GM20431 (cell line): ENCODE data around the gene CREB5.

Experiments used
- in situ Hi-C: fragments of 300-500 bp; cut with MseI, MboI; formaldehyde crosslinking; loops from one replicate; pipeline ENCODE4 v1.15.0; 2020; ENCODE audit warnings: low sequenced_read_pairs; ENCODE audit not compliant: unreplicated experiment

The CREB5 gene

GRCh38 chr7:28503396-28503795 is 91.1 kb downstream of the CREB5 start:
- in situ Hi-C loops = no loop called here

DNA sequence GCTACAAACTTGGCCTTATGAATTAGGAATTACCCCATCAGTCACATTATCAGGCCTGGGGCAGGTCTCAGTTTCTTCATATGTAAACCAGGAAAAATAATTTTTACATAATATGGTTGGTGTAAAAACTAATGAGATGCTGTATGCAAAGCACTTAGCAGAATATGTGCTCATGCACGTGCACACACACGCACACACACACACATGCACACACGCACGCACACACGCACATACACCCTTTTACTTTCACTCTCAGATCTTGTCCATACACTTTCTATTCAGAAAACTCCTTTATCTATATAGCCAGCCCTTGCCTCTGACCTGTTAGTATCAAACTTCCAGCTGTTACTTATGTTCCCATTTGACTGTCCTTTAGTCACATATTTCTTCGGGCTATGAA is 92.7 kb downstream of the CREB5 start:
- in situ Hi-C loops = no loop called here

- in situ Hi-C loops = no loop called here
These were observed 93.5 kb downstream of the CREB5 start for GRCh38 chr7:28505867-28506266.

DNA sequence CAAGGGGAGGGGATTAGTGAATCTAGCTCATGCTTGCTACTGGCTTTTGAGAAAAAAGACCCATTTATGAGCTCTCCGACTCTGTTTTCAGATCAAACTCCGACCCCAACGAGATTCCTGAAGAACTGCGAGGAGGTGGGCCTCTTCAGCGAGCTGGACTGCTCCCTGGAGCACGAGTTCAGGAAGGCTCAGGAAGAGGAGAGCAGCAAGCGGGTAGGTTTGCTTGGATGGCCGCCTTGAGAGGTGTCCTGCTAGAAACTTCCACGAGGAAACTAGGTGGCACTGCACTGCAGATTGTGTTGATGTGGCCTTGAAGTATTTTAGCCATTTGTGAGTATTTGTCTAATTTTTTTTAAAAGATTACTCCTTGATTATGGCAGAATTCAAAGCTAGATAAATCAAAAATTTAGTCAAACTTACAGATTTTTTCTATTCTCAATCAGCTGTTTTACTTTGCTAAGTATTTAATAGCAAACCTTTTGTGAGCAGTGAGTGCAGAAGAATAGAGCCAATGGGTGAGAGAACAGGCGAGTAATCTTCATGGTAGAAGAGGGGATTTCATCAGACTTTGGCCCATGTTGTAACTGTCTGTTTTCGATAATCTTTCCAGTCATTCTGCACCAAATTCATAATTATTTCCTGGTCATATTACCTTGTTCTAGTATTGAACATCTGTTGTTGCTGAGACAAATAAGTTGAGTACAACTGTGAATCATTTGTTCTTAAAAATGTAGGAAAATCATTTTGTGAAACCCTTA is 95.4 kb downstream of the CREB5 start:
- in situ Hi-C loops = no loop called here

- in situ Hi-C loops = no loop called here
These were observed 97.1 kb downstream of the CREB5 start for GRCh38 chr7:28509251-28510025.

DNA sequence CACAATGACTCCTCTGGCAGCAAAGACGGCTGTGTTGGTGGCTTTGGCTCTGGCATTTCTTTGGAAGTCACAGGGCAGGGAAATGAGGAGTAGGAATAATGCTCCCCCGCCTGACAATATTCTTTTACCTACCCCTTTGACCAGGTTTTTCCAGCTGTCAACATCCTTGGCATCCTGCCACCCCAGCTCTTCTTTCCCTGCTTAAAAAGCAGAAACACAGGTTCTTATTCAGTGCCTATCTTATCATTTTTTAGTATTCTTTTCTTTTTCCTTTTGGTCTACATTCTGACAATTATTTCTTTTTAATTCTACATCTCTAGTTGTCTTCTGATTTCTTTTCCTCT is 97.7 kb downstream of the CREB5 start:
- in situ Hi-C loops = no loop called here

- in situ Hi-C loops = no loop called here
These were observed 100.5 kb downstream of the CREB5 start for GRCh38 chr7:28512668-28513440.

DNA sequence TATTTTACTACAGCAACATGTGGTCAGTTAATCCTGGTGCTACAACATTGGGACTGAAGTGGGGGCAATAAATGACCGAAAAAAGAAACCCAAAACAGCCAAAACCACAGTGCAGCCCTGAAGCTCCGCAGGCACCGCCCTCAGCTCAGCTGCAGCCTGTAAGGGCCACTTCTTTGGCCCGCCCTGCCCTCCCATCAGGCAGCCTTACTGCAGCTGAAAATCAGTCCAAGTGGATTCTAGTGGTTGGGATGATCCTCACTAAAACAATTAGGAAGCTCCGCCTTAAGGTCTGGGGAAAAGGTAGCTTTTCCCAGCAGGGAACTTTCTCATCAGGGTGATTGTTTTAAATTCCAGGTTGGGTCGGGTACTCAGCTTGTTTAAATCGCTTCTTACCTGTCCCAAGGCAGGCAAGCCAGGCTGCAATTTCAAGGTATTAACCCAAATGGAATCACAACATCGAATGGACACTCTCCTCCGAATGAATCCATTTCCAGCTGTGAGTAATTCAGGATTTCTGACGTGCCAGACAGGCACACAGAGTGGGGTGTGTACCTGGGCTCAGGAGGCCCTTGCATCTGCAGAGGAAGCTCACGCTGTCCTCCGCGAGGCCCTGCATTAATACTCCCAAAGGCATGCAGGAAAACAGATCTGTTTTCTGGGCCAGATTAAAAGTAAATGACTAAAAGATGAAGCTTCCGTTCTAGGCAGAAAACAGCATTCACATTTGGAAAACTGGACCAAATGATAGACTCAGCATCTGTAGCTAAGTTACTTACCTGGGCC is 104.3 kb downstream of the CREB5 start:
- in situ Hi-C loops = no loop called here

DNA sequence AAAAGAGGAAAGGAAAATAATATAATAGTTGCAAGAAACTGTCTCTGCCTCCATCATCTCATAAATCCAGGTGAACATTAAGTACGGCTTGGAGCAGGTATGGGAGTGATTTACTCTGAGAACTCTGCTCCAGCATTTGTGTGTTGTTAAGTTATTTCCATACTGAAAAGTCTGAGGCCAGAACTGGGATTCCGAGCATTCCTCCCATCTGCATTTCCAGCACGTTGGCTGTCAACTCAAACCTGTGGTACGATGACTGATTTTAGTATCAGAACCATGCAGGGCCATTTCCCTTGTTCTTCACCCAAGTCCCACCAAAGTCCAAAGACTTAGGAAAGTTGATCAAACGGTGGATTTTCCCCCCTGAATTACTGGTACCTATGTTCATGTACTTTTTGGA is 104.9 kb downstream of the CREB5 start:
- in situ Hi-C loops = no loop called here

DNA sequence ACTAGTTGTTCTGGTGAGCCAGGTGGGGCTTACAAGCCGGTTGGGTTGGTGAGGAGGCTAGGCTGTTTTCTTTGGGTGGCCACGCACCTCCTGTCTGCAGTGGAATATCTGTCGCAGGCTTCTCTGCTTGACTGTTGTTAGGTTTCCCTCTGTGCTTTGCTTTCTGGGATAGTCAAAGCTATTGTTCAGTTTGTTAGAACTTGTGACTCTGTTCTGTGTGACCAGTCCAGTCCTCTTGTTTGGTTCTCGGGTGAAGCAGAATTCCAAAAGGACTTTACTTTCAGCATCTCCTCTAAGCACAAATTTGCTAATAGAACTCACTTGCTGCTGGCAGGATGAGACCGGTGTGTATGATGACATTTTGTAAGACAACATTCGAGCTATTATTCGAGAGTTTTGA is 105.3 kb downstream of the CREB5 start:
- in situ Hi-C loops = no loop called here

DNA sequence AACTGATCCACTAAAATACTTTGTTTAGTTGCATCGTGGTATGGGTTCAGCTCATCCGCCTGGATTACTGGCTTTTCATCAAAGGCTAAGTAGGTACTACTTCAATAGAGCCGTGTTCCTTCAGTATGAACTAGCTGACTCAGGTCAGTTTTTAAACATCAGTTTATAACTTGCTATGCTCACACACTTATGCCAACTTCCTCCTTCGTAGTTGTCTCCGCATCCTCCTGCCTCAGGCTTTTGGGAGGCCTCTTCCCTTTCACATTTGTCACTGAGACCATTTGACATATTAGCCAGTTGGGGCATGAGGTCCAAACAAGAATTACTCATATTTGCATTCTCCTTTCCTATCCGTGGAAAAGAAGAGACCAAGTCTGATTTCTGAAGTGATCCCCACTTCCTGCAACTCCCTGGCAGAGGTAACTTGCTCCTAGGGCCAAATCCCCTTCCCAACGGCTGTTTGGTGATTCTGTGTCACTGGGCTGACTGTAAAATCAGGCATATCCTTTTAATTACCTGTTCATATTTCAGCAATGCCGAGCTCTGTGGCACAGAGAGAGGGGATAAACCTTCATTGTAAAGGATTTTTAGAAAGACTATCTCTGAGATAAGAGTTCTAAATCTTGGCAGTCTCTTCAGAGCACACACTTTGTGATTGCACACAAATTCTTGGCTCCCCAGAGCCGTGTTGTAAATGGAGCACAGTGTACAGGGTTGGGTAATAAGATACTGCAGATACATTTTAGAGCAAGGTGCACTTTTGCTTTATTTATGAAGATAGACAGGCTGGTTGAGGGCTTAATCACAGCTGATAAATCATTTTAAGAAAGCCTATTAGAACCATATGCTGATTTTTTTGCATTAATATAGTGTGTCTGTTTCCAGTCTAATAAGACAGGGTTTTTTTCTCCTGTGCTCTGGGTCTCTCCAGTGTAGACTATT is 108.0 kb downstream of the CREB5 start:
- in situ Hi-C loops = no loop called here

DNA sequence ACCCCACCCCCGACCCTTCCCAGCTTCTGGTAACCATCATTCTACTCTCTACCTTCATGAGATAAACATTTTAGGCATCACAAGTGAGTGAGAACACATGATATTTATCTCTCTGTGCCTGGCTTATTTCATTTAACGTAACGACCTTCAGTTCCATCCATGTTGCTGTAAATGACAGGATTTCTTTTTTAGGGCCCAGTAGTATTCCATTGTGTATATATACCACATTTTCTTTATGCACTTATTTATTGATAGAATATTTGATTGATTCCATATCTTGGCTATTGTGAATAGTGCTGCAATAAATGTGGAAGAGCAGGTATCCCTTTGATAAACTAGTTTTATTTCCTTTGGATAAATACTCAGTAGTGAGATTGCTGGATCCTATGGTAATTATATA is 112.7 kb downstream of the CREB5 start:
- in situ Hi-C loops = no loop called here

GRCh38 chr7:28528899-28529298 is 116.6 kb downstream of the CREB5 start:
- in situ Hi-C loops = no loop called here

DNA sequence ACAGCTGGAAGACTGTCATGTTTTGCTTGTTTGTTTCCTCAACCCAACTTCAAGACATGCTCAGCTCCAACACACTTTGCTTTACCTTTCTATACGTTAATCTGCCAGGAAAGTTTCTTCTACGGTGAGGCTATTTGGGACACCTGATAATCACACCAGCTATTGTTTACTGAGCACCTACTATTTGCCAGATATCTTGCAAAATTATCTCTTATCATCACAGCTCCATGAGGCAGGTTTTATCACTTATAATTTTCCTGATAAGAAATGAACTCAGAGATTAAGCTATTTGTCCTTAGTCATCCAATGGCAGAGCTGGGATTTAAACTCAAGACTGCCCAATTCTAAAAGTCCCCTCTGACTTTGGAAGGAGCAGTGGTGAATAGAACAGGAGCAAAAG is 117.4 kb downstream of the CREB5 start:
- in situ Hi-C loops = no loop called here

- in situ Hi-C loops = no loop called here
These were observed 118.0 kb downstream of the CREB5 start for GRCh38 chr7:28530175-28530802.

- in situ Hi-C loops = no loop called here
These were observed 118.5 kb downstream of the CREB5 start for GRCh38 chr7:28530803-28531175.

GRCh38 chr7:28531291-28531690 is 119.0 kb downstream of the CREB5 start:
- in situ Hi-C loops = no loop called here

GRCh38 chr7:28532181-28532580 is 119.9 kb downstream of the CREB5 start:
- in situ Hi-C loops = no loop called here

DNA sequence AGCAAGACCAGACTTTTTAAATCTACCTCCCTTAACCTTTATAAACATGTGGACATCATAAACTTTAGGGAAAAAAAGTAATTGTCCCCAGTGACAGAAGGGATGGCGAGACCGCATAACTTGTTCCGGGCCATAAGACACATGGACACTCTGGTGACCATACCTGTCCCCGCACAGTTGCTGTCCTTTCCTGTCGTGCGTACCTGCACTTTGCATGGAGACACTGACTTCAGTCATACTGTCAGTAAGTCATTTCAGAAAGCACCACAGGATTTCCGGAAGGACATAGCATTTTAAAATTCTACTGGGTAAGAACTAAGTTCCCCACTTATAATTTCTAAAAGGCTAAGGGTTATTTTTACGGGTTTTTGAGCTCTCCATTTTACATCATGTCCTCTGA is 120.9 kb downstream of the CREB5 start:
- in situ Hi-C loops = no loop called here
